T-helper 1 cell treated with Interleukin-12 subunit alpha and Interleukin-12 subunit beta and Interleukin-4 antibody, amounts not matched to agents 30 μg/mL and 1 μg/mL, for 36 hours (primary cell): ENCODE data around the gene ALDH3B1.

Experiments used
- H3K27ac Mint-ChIP-seq: one replicate; pipeline ENCODE4 v1.8.0; 2021; ENCODE audit warnings: mild to moderate bottlenecking, mixed read lengths
- H3K27me3 Mint-ChIP-seq: one replicate; pipeline ENCODE4 v1.8.0; 2021; ENCODE audit warnings: low read depth, mixed read lengths
- H3K36me3 Mint-ChIP-seq: one replicate; pipeline ENCODE4 v1.8.0; 2021; ENCODE audit warnings: low read depth, mixed read lengths
- H3K4me1 Mint-ChIP-seq: one replicate; pipeline ENCODE4 v1.8.0; 2021; ENCODE audit warnings: low read depth, mixed read lengths
- H3K4me3 Mint-ChIP-seq: one replicate; pipeline ENCODE4 v1.8.0; 2021; ENCODE audit warnings: mild to moderate bottlenecking, moderate library complexity, mixed read lengths
- H3K9me3 Mint-ChIP-seq: one replicate; pipeline ENCODE4 v1.8.0; 2021; ENCODE audit warnings: mixed read lengths

The ALDH3B1 gene

GRCh38 chr11:68030318-68031143 lies 20.4 kb downstream of the ALDH3B1 start, which contains the start of gene NDUFS8:
TSS of gene NDUFS8 (plus strand) at chr11:68030681. CDS start at chr11:68032152, 1,471 bp downstream.
- Mint-ChIP-seq H3K4me3 (peak within 1 kb of the TSS; percentile 95), H3K27ac (peak within 1 kb of the TSS; percentile 91), H3K27me3 (no peaks in the 10 kb centered on the region), H3K36me3 (peaks cover 6% of the 10 kb centered on the region), H3K4me1 (peaks cover 16% of the 10 kb centered on the region), H3K9me3 (no peaks in the 10 kb centered on the region)

GRCh38 chr11:68031144-68031464 lies 21.0 kb downstream of the ALDH3B1 start:
- H3K4me1 Mint-ChIP-seq = peaks cover 16% of the 10 kb centered on the region
- H3K4me3 Mint-ChIP-seq = peak overlapping the region; percentile 95
- H3K27me3 Mint-ChIP-seq = no peaks in the 10 kb centered on the region
- H3K9me3 Mint-ChIP-seq = no peaks in the 10 kb centered on the region
- H3K27ac Mint-ChIP-seq = peak overlapping the region; percentile 91
- H3K36me3 Mint-ChIP-seq = peaks cover 6% of the 10 kb centered on the region

- peaks cover 8% of the 10 kb centered on the region for H3K36me3 Mint-ChIP-seq
- H3K9me3 Mint-ChIP-seq = no peaks in the 10 kb centered on the region
- H3K4me1 Mint-ChIP-seq = peaks cover 20% of the 10 kb centered on the region
- no peaks in the 10 kb centered on the region for H3K27me3 Mint-ChIP-seq
- H3K27ac Mint-ChIP-seq = peak overlapping the region; percentile 91
- peak overlapping the region; percentile 95 for H3K4me3 Mint-ChIP-seq
These were observed 21.9 kb downstream of the ALDH3B1 start for GRCh38 chr11:68032003-68032402.

GRCh38 chr11:68032997-68033707 lies 23.0 kb downstream of the ALDH3B1 start:
- H3K27ac Mint-ChIP-seq = no peak overlapping the region
- no peaks in the 10 kb centered on the region for H3K27me3 Mint-ChIP-seq
- H3K36me3 Mint-ChIP-seq = peaks cover 8% of the 10 kb centered on the region
- H3K9me3 Mint-ChIP-seq = no peaks in the 10 kb centered on the region
- H3K4me1 Mint-ChIP-seq = peaks cover 26% of the 10 kb centered on the region
- H3K4me3 Mint-ChIP-seq = no peak overlapping the region

GRCh38 chr11:68033708-68034045 lies 23.6 kb downstream of the ALDH3B1 start:
- Mint-ChIP-seq H3K27ac (no peak overlapping the region), H3K9me3 (no peaks in the 10 kb centered on the region), H3K4me3 (no peak overlapping the region), H3K27me3 (no peaks in the 10 kb centered on the region), H3K4me1 (peaks cover 26% of the 10 kb centered on the region), H3K36me3 (peaks cover 8% of the 10 kb centered on the region)

GRCh38 chr11:68035266-68035876 lies 25.2 kb downstream of the ALDH3B1 start:
- H3K36me3 Mint-ChIP-seq = peaks cover 8% of the 10 kb centered on the region
- H3K4me1 Mint-ChIP-seq = peaks cover 22% of the 10 kb centered on the region
- no peaks in the 10 kb centered on the region for H3K9me3 Mint-ChIP-seq
- no peak overlapping the region for H3K27ac Mint-ChIP-seq
- no peaks in the 10 kb centered on the region for H3K27me3 Mint-ChIP-seq
- no peak overlapping the region for H3K4me3 Mint-ChIP-seq

- Mint-ChIP-seq H3K36me3 (peaks cover 8% of the 10 kb centered on the region), H3K27ac (no peak overlapping the region), H3K9me3 (no peaks in the 10 kb centered on the region), H3K4me3 (no peak overlapping the region), H3K27me3 (no peaks in the 10 kb centered on the region), H3K4me1 (peaks cover 22% of the 10 kb centered on the region)
These were observed 26.1 kb downstream of the ALDH3B1 start for GRCh38 chr11:68036141-68036716.

- no peaks in the 10 kb centered on the region for H3K9me3 Mint-ChIP-seq
- H3K27me3 Mint-ChIP-seq = no peaks in the 10 kb centered on the region
- peaks cover 20% of the 10 kb centered on the region for H3K4me1 Mint-ChIP-seq
- no peak overlapping the region for H3K4me3 Mint-ChIP-seq
- H3K27ac Mint-ChIP-seq = peak overlapping the region; percentile 72
- H3K36me3 Mint-ChIP-seq = peaks cover 7% of the 10 kb centered on the region
These were observed 26.7 kb downstream of the ALDH3B1 start for GRCh38 chr11:68036717-68037239.

GRCh38 chr11:68037411-68038225 lies 27.5 kb downstream of the ALDH3B1 start:
- H3K36me3 Mint-ChIP-seq = peaks cover 7% of the 10 kb centered on the region
- peaks cover 20% of the 10 kb centered on the region for H3K4me1 Mint-ChIP-seq
- H3K9me3 Mint-ChIP-seq = no peaks in the 10 kb centered on the region
- H3K27ac Mint-ChIP-seq = peak overlapping the region; percentile 72
- no peaks in the 10 kb centered on the region for H3K27me3 Mint-ChIP-seq
- H3K4me3 Mint-ChIP-seq = peak overlapping the region; percentile 40

- H3K36me3 Mint-ChIP-seq = peaks cover 7% of the 10 kb centered on the region
- H3K9me3 Mint-ChIP-seq = no peaks in the 10 kb centered on the region
- H3K27me3 Mint-ChIP-seq = no peaks in the 10 kb centered on the region
- peaks cover 20% of the 10 kb centered on the region for H3K4me1 Mint-ChIP-seq
- H3K27ac Mint-ChIP-seq = no peak overlapping the region
- H3K4me3 Mint-ChIP-seq = peak overlapping the region; percentile 90
These were observed 28.1 kb downstream of the ALDH3B1 start for GRCh38 chr11:68038226-68038717.

GRCh38 chr11:68038718-68039525 lies 28.8 kb downstream of the ALDH3B1 start, which contains the start of gene TCIRG1:
TSS of gene TCIRG1 (plus strand) at chr11:68039025. CDS start at chr11:68041272, 2,247 bp downstream.
- Mint-ChIP-seq H3K9me3 (no peaks in the 10 kb centered on the region), H3K27ac (peak within 1 kb of the TSS; percentile 91), H3K27me3 (no peaks in the 10 kb centered on the region), H3K36me3 (peaks cover 5% of the 10 kb centered on the region), H3K4me3 (peak within 1 kb of the TSS; percentile 90), H3K4me1 (peaks cover 20% of the 10 kb centered on the region)

- Mint-ChIP-seq H3K9me3 (no peaks in the 10 kb centered on the region), H3K27me3 (no peaks in the 10 kb centered on the region), H3K27ac (peak overlapping the region; percentile 91), H3K4me3 (peak overlapping the region; percentile 90), H3K36me3 (peaks cover 4% of the 10 kb centered on the region), H3K4me1 (peaks cover 20% of the 10 kb centered on the region)
These were observed 29.5 kb downstream of the ALDH3B1 start for GRCh38 chr11:68039526-68040086.
